ENCODE measurements around the gene ING4.

The ING4 gene

GRCh38 chr12:6605421-6606330, 57.2 kb downstream of the ING4 start:
- DNase-seq = no peak

GRCh38 chr12:6604259-6605029, 58.5 kb downstream of the ING4 start:
- DNase-seq = no peak

GRCh38 chr12:6603095-6603567, 59.8 kb downstream of the ING4 start:
- no peak for DNase-seq

- DNase-seq = no peak
Observed at GRCh38 chr12:6602526-6602925, 60.4 kb downstream of the ING4 start.

Measured in NCI-H1048 (cell line).